ENCODE results near the gene GPC3. TPM values are rescaled to one million over a fixed set of nuclear protein-coding genes. Genes with fewer than 3 reads are reported as not detected.
"Not testable (repeated sequence)": the region's sequence is repeated elsewhere in the genome, so short reads cannot be mapped to it uniquely, and the experiment has no call there.

Gene GPC3
- total RNA-seq, 2 experiments from 2014 or later: 0.86 to 1.3 TPM

DNA sequence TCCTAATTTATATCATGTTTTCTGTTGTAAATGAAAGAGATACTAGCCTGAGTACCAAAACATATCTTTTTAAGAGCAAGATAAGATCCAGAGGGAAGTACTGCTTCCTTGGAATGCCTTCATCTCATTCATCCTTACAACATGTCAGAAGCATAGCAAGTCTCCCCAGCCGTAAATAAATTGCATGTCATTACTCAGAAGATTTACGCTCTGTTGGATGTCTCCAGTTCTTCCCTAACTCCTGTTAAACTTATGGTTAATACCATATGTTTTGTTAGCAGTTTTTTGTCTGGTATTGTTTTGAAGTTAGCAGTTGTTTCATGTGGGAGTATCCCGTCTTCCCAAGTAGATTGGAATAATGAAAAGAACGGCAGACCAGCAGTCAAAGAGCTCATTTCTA lies 7.5 kb upstream of the GPC3 start:
- H3K9me3 Mint-ChIP-seq (ENCODE audit: low read depth): no peaks in the 10 kb centered on the region
- H3K4me1 Mint-ChIP-seq: no peaks in the 10 kb centered on the region
- no peak overlapping the region for H3K27ac Mint-ChIP-seq
- DNase-seq: no peak
- POLR2A ChIA-PET: no interaction called here
- no peak overlapping the region for H3K4me3 Mint-ChIP-seq
- H3K36me3 Mint-ChIP-seq (ENCODE audit: low read depth): no peaks in the 10 kb centered on the region
- intact Hi-C loops (cut with DNase I, micrococcal nuclease): no loop called here
- CTCF ChIA-PET: no interaction called here
- no peaks in the 10 kb centered on the region for H3K27me3 Mint-ChIP-seq
- ATAC-seq: no peak

DNA sequence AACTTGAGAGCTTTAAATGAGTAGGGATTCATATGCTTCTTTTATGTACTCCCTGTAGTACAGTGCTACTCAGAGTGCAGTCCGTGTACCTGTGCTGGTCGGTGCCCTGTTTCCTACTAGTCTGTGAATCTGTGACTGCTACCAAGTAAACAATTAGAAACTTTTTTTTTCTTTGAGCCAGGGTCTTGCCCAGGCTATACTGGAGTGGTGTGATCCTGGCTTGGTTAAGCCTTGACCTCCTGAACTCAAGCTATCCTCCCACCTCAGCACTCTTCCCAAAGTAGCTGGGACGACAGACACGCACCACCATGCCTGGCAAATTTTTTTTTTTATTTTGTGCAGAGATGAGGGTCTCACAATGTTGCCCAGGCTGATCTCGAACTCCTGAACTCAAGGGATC lies 6.4 kb upstream of the GPC3 start:
- ChIA-PET CTCF (no interaction called here), POLR2A (no interaction called here)
- ATAC-seq: no peak
- Mint-ChIP-seq H3K9me3 (ENCODE audit: low read depth) (no peaks in the 10 kb centered on the region), H3K27me3 (peaks cover 3% of the 10 kb centered on the region), H3K4me1 (no peaks in the 10 kb centered on the region), H3K4me3 (no peak overlapping the region), H3K27ac (no peak overlapping the region), H3K36me3 (ENCODE audit: low read depth) (no peaks in the 10 kb centered on the region)
- intact Hi-C loops (cut with DNase I, micrococcal nuclease): no loop called here
- no peak for DNase-seq

DNA sequence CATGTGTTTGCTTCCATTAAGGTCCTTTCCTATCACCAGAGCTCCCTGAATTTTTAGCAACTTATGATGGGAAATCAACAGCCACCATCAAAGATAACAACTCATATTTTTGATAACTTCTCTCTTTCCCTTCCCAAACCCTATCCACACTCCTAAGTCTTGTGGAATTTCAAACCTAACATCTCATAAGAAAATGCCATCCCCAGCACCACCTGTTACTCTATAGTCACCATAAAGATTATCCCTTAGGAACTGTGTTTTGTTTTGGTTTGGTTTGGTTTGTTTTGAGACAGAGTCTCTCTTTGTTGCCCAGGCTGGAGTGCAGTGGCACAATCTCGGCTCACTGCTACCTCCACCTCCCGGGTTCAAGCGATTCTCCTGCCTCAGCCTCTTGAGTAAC lies 5.7 kb upstream of the GPC3 start:
- H3K27me3 Mint-ChIP-seq; CTCF ChIA-PET; H3K4me1 Mint-ChIP-seq; intact Hi-C loops (cut with DNase I, micrococcal nuclease); POLR2A ChIA-PET; ATAC-seq; H3K27ac Mint-ChIP-seq; DNase-seq; H3K36me3 Mint-ChIP-seq (ENCODE audit: low read depth); H3K4me3 Mint-ChIP-seq; H3K9me3 Mint-ChIP-seq (ENCODE audit: low read depth): not testable (repeated sequence)

DNA sequence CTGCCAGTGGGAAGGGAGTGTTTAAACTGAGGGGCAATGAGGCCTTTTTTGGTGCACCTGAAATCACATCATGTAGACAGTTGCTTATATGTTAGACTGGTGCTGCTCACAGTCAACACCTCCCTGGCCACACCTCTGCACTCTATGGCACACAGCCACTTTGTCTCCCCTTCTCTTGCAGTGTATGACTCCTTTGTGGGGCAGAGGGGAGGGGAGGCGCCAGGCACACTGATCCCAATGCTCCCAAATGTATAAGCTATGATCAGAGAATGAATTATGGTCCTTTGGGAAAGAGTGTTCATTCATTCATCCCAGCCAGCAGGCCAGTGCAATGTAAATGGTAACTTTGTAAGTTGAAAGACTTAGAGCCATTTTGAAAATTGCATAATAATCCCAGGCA lies 4.6 kb upstream of the GPC3 start:
- ChIA-PET CTCF (interaction anchor here (1.6 kb wide), 1 partner anchor 36 kb away, joined by 3 read pairs; no protein-coding TSS in a partner anchor), POLR2A (no interaction called here)
- no peaks in the 10 kb centered on the region for H3K36me3 Mint-ChIP-seq (ENCODE audit: low read depth)
- H3K27ac Mint-ChIP-seq: no peak overlapping the region
- ATAC-seq (no peak), DNase-seq (no peak)
- intact Hi-C loops (cut with DNase I, micrococcal nuclease): no loop called here
- H3K9me3 Mint-ChIP-seq (ENCODE audit: low read depth): no peaks in the 10 kb centered on the region
- H3K27me3 Mint-ChIP-seq: peaks cover 3% of the 10 kb centered on the region
- H3K4me1 Mint-ChIP-seq: no peaks in the 10 kb centered on the region
- H3K4me3 Mint-ChIP-seq: no peak overlapping the region

DNA sequence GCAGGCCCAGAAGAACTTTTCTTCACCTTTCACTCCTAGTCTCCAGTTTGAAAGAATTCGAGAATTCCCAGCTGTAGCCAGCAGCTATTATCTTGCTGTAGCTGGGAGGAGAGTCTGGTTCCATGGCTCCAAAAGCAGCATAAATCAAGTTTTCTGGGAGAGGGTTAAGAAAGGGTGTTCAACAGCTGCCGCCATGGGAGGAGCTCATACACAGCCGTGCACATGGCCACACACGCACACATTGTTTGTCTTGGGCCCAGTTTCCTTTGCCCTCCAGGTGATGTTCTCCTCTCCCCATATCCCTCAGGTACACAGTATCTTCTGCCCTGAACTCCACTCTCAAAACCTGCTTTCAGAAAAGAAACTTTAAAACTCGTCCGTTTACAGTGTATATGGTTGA lies 4.1 kb upstream of the GPC3 start:
- Mint-ChIP-seq H3K27ac (no peak overlapping the region), H3K4me1 (no peaks in the 10 kb centered on the region), H3K4me3 (no peak overlapping the region), H3K36me3 (ENCODE audit: low read depth) (no peaks in the 10 kb centered on the region), H3K9me3 (ENCODE audit: low read depth) (no peaks in the 10 kb centered on the region), H3K27me3 (peaks cover 3% of the 10 kb centered on the region)
- POLR2A ChIA-PET: no interaction called here
- ATAC-seq: no peak
- CTCF ChIA-PET: interaction anchor here (1.6 kb wide), 1 partner anchor 37 kb away, joined by 3 read pairs; no protein-coding TSS in a partner anchor
- intact Hi-C loops (cut with DNase I, micrococcal nuclease): no loop called here
- DNase-seq: no peak

DNA sequence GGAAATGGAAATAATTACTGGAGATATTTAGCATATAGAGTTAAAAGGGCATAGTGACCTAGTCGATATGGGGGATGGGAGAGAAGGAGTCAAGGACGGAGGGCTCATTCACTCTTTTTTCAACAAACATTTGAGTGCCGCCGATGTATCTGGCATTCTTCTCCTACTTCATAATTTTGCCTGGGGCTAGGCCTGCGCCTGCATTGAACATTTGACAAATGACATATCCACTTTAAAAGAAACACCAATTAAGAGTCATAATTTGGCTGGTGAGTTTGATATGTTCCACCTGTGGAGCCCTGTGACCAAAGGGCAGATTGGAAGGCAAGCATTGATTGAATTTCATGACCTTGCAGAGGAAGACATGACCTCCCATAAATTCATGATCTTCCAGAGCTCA lies 2.6 kb upstream of the GPC3 start:
- Mint-ChIP-seq H3K9me3 (ENCODE audit: low read depth) (no peaks in the 10 kb centered on the region), H3K27ac (no peak overlapping the region), H3K4me1 (peaks cover 2% of the 10 kb centered on the region), H3K36me3 (ENCODE audit: low read depth) (no peaks in the 10 kb centered on the region), H3K4me3 (no peak overlapping the region), H3K27me3 (peaks cover 12% of the 10 kb centered on the region)
- ATAC-seq: no peak
- no peak for DNase-seq
- intact Hi-C loops (cut with DNase I, micrococcal nuclease): no loop called here
- ChIA-PET CTCF (no interaction called here), POLR2A (no interaction called here)

DNA sequence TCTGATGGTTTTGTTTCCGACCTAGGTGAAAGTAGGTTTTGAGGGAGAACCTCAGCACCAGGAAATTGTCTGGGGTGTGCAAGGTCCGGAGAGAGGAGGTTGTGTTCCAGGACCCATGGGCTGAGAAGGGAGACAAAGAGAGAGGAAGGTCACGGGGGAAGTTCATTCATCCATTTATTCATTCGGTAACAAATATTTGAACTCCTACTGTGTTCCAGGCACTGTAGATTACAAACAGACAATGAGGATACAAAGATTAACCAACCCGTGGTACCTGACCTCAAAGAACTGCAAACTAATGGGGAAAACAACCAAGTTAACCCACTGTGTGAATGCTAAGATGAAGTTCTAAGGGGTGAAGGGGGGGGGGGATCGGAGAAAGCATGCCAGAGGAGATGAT lies 1.8 kb upstream of the GPC3 start:
- no peak for DNase-seq
- Mint-ChIP-seq H3K36me3 (ENCODE audit: low read depth) (no peaks in the 10 kb centered on the region), H3K9me3 (ENCODE audit: low read depth) (no peaks in the 10 kb centered on the region), H3K4me1 (peaks cover 2% of the 10 kb centered on the region), H3K27ac (no peak overlapping the region), H3K27me3 (peaks cover 18% of the 10 kb centered on the region), H3K4me3 (no peak overlapping the region)
- intact Hi-C loops (cut with DNase I, micrococcal nuclease): no loop called here
- POLR2A ChIA-PET: no interaction called here
- no peak for ATAC-seq
- CTCF ChIA-PET: no interaction called here

DNA sequence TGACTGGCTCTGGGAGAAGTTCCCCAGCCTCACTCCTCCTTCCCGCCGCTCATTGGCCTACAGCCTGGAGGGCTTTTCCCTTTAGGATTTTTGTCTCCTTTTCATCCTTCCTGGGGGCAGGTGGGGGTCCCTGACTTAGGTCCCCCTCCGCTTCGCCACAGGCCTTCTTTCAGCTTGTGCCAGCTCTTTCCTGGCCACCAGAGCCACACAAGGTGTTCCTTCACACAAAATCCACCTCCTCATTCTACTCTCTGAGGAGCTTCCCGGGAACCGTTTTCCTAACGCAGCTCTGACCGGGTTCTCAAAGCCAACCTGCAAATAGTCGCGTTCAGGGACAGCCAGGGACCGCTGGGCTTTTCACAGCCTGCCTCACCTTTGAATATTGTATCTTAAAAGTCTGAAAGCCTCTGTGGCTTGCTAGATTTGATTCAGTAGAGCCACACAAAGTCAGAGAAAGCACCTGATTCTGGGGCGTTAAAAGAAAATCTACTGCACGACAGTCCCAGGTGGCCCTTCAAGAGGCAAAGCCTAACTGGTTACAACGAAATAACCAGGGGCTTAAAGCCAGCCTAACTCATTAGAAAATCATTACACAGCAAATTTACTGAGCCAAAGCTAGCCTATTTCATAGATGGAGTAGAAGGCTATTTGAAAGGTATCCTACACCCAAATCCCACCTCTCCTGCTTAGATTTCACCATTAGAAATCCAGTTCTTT lies 731 bp upstream of the GPC3 start:
- Mint-ChIP-seq H3K4me3 (peak overlapping the region; percentile 57), H3K27ac (no peak overlapping the region), H3K9me3 (ENCODE audit: low read depth) (no peaks in the 10 kb centered on the region), H3K36me3 (ENCODE audit: low read depth) (no peaks in the 10 kb centered on the region), H3K4me1 (peaks cover 2% of the 10 kb centered on the region), H3K27me3 (peaks cover 22% of the 10 kb centered on the region)
- POLR2A ChIA-PET: no interaction called here
- DNase-seq (no peak), ATAC-seq (no peak)
- CTCF ChIA-PET: no interaction called here
- intact Hi-C loops (cut with DNase I, micrococcal nuclease): loop anchor here in 1 of 2 experiments (2.0 kb wide), 1 partner anchor 63 kb away; no protein-coding TSS in a partner anchor

DNA sequence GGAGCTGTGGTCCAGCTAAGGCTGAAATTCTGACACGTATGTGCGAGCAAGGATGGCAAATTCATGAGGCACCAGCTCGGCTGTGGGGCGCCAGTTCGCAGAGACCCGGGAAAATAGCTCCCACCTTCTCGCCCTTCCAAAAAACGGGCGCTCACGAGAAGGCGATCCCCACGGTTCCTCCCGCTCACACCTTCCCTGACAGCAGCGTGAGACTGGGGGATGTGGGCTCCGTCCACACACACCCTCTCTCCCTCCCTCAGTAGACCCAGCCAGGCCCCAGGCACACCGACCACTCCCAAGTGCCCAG lies 584 bp downstream of the GPC3 start:
- ChIA-PET POLR2A (interaction anchor here (0.6 kb wide), 1 partner anchor 205 kb away, joined by 3 read pairs; no protein-coding TSS in a partner anchor), CTCF (interaction anchor here (0.6 to 0.7 kb wide), 2 partner anchors 84 to 163 kb away, joined by 3 to 5 read pairs; no protein-coding TSS in a partner anchor)
- peaks cover 24% of the 10 kb centered on the region for H3K27me3 Mint-ChIP-seq
- intact Hi-C loops (cut with DNase I, micrococcal nuclease): loop anchor here in 1 of 2 experiments (2.0 kb wide), 1 partner anchor 62 kb away; no protein-coding TSS in a partner anchor
- H3K9me3 Mint-ChIP-seq (ENCODE audit: low read depth): no peaks in the 10 kb centered on the region
- no peak overlapping the region for H3K4me3 Mint-ChIP-seq
- H3K27ac Mint-ChIP-seq: no peak overlapping the region
- ATAC-seq (no peak), DNase-seq (no peak)
- peaks cover 2% of the 10 kb centered on the region for H3K4me1 Mint-ChIP-seq
- no peaks in the 10 kb centered on the region for H3K36me3 Mint-ChIP-seq (ENCODE audit: low read depth)

DNA sequence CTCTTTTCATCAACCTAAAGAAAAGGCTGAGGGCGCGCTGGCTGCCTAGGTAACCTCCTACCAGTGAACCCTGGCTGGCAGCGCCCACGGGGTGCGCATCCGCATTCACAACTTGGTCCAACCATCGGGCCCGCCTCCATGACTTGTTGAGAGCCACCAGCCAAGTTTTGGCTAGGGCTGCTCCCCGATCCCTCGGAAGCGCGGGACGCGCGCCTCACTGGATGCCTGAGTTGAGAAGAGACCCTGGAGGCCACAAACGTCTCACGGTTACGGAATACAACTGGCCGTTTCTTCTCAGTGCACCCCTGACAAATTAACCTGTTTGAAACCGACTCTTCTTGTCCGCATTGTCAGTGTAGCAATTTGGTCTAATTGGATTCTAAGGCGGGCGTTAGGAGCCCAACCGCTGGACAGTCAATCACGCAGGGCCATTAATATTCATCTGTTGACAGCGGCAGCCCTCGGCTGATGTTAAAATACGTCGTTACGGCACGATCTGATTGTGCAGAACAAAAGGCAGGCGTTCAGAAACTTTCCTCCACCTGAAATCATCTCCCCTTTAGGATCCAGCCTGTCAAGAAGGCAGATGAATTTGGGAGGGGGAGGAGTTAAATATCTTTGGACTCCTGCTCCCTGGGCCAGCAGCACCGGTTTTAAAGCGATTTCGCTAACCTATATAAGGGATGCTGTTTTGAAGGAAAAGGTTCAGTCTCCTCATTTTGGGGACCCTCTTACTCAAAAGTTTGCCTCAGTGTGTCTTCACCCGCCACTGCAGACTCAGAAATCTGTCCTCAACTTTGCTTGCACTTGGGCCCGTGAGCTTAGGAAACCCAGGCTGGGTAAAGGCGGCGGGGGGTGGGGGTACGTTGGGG lies 1.2 kb downstream of the GPC3 start:
- peak; percentile 25 for DNase-seq
- peak overlapping the region; percentile 40 for H3K4me3 Mint-ChIP-seq
- no peaks in the 10 kb centered on the region for H3K36me3 Mint-ChIP-seq (ENCODE audit: low read depth)
- H3K4me1 Mint-ChIP-seq: peaks cover 2% of the 10 kb centered on the region
- no peaks in the 10 kb centered on the region for H3K9me3 Mint-ChIP-seq (ENCODE audit: low read depth)
- intact Hi-C loops (cut with DNase I, micrococcal nuclease): loop anchor here in 1 of 2 experiments (2.0 kb wide), 1 partner anchor 61 kb away; no protein-coding TSS in a partner anchor
- POLR2A ChIA-PET: interaction anchor here (0.6 kb wide), 1 partner anchor 205 kb away, joined by 3 read pairs; no protein-coding TSS in a partner anchor
- ATAC-seq: no peak
- CTCF ChIA-PET: interaction anchor here (0.7 kb wide), 1 partner anchor 84 kb away, joined by 3 read pairs; no protein-coding TSS in a partner anchor
- H3K27me3 Mint-ChIP-seq: peaks cover 24% of the 10 kb centered on the region
- no peak overlapping the region for H3K27ac Mint-ChIP-seq

DNA sequence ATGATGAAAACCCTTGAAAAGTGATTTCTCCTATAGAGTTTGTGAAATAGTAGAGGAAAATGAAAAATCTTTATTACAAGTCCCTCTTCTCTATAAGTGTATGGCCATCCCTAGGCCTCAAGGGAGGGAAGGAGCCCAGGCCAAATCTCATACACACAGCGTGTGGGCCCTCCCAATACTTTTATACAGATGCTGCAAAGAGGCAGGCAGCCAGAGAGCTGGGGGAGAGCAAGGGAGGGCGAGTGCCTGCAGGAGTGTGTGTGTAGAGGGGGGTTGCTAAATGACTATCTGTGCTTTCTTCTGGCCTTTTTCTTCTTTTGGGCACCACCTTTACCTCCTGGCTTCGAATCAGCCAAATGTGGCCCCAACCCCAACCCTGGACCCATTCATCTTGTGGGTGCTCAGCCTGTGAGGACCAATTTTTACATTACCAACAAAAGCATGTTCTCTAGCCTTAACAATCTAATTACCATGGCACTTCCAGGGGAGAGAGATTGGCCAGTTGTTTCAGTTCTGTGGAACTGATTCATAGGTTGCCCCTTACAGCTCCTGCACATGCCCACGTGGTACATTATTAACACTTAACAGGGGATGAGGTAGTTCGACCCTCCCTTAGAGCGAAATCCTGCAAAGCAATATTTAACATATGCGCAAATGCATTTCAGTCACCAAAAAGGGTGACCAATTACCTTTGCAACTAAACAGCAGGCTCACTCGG lies 2.0 kb downstream of the GPC3 start:
- Mint-ChIP-seq H3K4me3 (no peak overlapping the region), H3K27ac (no peak overlapping the region), H3K9me3 (ENCODE audit: low read depth) (no peaks in the 10 kb centered on the region), H3K36me3 (ENCODE audit: low read depth) (no peaks in the 10 kb centered on the region), H3K27me3 (peaks cover 24% of the 10 kb centered on the region), H3K4me1 (peaks cover 2% of the 10 kb centered on the region)
- DNase-seq: no peak
- ChIA-PET POLR2A (no interaction called here), CTCF (no interaction called here)
- intact Hi-C loops (cut with DNase I, micrococcal nuclease): no loop called here
- no peak for ATAC-seq
